SK-N-SH treated with all-trans-retinoic acid at 6 μM for 48 hours (cell line): ENCODE results near the gene KLHL17.

ENCODE experiments used
- ATAC-seq: fragments of 200-7000 bp; cut with Tn5 transposase; 3 replicates; pipeline ENCODE4 v1.9.1; 2020; ENCODE audit warnings: mild to moderate bottlenecking, moderate library complexity
- ARNTL ChIP-seq: fragments of 450-650 bp; formaldehyde crosslinking; IDR thresholded peaks from 2 replicates; pipeline ENCODE4 v1.5.0; 2020; ENCODE audit warnings: low read depth, mild to moderate bottlenecking, moderate library complexity, borderline replicate concordance
- BACH2 ChIP-seq: fragments of 250-450 bp; sonication (Bioruptor Pico); IDR thresholded peaks from 2 replicates; pipeline ENCODE4 v1.9.0; 2021; ENCODE audit warnings: mild to moderate bottlenecking, borderline replicate concordance
- CSDC2 ChIP-seq: fragments of 250-450 bp; sonication (Bioruptor Pico); IDR thresholded peaks from 2 replicates; pipeline ENCODE4 v1.5.0; 2020; ENCODE audit warnings: mild to moderate bottlenecking, moderate library complexity
- ESRRG ChIP-seq: fragments of 250-450 bp; sonication (Bioruptor Pico); IDR thresholded peaks from 2 replicates; pipeline ENCODE4 v1.6.1; 2021; ENCODE audit warnings: mild to moderate bottlenecking
- GLIS3 ChIP-seq: fragments of 250-450 bp; sonication (Bioruptor Pico); IDR thresholded peaks from 2 replicates; pipeline ENCODE4 v1.5.0; 2020; ENCODE audit warnings: mild to moderate bottlenecking, moderate library complexity
- ISL1 ChIP-seq: fragments of 250-450 bp; sonication (Bioruptor Pico); IDR thresholded peaks from 2 replicates; pipeline ENCODE4 v2.1.2; 2022; ENCODE audit warnings: mild to moderate bottlenecking, moderate library complexity
- OSR1 ChIP-seq: fragments of 250-450 bp; sonication (Bioruptor Pico); IDR thresholded peaks from 2 replicates; pipeline ENCODE4 v1.8.0; 2022; ENCODE audit warnings: moderate library complexity, mild to moderate bottlenecking, inconsistent platforms
- PPARA ChIP-seq: fragments of 250-450 bp; sonication (Bioruptor Pico); IDR thresholded peaks from 2 replicates; pipeline ENCODE4 v1.5.0; 2020; ENCODE audit warnings: mild to moderate bottlenecking, borderline replicate concordance
- RARB ChIP-seq: fragments of 250-450 bp; sonication (Bioruptor Pico); IDR thresholded peaks from 2 replicates; pipeline ENCODE4 v1.8.0; 2021; ENCODE audit warnings: mild to moderate bottlenecking, moderate library complexity
- SNAI2 ChIP-seq: fragments of 250-450 bp; sonication (Bioruptor Pico); IDR thresholded peaks from 2 replicates; pipeline ENCODE4 v1.5.0; 2020; ENCODE audit warnings: mild to moderate bottlenecking, moderate library complexity
- TCF4 ChIP-seq: fragments of 250-450 bp; sonication (Bioruptor Pico); IDR thresholded peaks from 2 replicates; pipeline ENCODE4 v1.8.0; 2021; ENCODE audit warnings: mild to moderate bottlenecking, moderate library complexity, borderline replicate concordance
- TOX ChIP-seq: fragments of 250-450 bp; sonication (Bioruptor Pico); IDR thresholded peaks from 2 replicates; pipeline ENCODE4 v1.8.0; 2021; ENCODE audit warnings: mild to moderate bottlenecking, moderate library complexity, borderline replicate concordance
- ZFP3 ChIP-seq: fragments of 250-450 bp; sonication (Bioruptor Pico); IDR thresholded peaks from 2 replicates; pipeline ENCODE4 v1.5.0; 2020; ENCODE audit warnings: mild to moderate bottlenecking, moderate library complexity
- ZFP30 ChIP-seq: fragments of 450-650 bp; formaldehyde crosslinking; IDR thresholded peaks from 2 replicates; pipeline ENCODE4 v1.5.0; 2022; ENCODE audit warnings: mild to moderate bottlenecking, moderate library complexity
- ZNF565 ChIP-seq: fragments of 450-650 bp; formaldehyde crosslinking; conservative IDR thresholded peaks from 2 replicates; pipeline ENCODE4 v1.5.0; 2020; ENCODE audit warnings: low read depth, mild to moderate bottlenecking, moderate library complexity
- ZNF70 ChIP-seq: fragments of 450-650 bp; formaldehyde crosslinking; IDR thresholded peaks from 2 replicates; pipeline ENCODE4 v1.5.0; 2020; ENCODE audit warnings: mild to moderate bottlenecking, moderate library complexity
- ZNF8 ChIP-seq: fragments of 450-650 bp; formaldehyde crosslinking; IDR thresholded peaks from 2 replicates; pipeline ENCODE4 v1.5.0; 2020; ENCODE audit warnings: mild to moderate bottlenecking, moderate library complexity
- TF ChIP-seq, protein P1 (sequence below): fragments of 250-450 bp; sonication (Bioruptor Pico); IDR thresholded peaks from 2 replicates; pipeline ENCODE4 v1.5.0; 2020; ENCODE audit warnings: mild to moderate bottlenecking, moderate library complexity
- TF ChIP-seq, protein P2 (sequence below): fragments of 250-450 bp; sonication (Bioruptor Pico); IDR thresholded peaks from 2 replicates; pipeline ENCODE4 v1.8.0; 2020; ENCODE audit warnings: mild to moderate bottlenecking, moderate library complexity, borderline replicate concordance
- TF ChIP-seq, protein P3 (sequence below): fragments of 250-450 bp; sonication (Bioruptor Pico); IDR thresholded peaks from 2 replicates; pipeline ENCODE4 v1.8.0; 2021; ENCODE audit warnings: low read depth, mild to moderate bottlenecking, moderate library complexity, borderline replicate concordance
- TF ChIP-seq, protein P4 (sequence below): fragments of 250-450 bp; sonication (Bioruptor Pico); IDR thresholded peaks from 2 replicates; pipeline ENCODE4 v1.5.1; 2021; ENCODE audit warnings: mild to moderate bottlenecking, moderate library complexity
- TF ChIP-seq, protein P5 (sequence below): fragments of 250-450 bp; sonication (Bioruptor Pico); IDR thresholded peaks from 2 replicates; pipeline ENCODE4 v1.5.1; 2020; ENCODE audit warnings: low read depth, mild to moderate bottlenecking, moderate library complexity

The KLHL17 gene

DNA sequence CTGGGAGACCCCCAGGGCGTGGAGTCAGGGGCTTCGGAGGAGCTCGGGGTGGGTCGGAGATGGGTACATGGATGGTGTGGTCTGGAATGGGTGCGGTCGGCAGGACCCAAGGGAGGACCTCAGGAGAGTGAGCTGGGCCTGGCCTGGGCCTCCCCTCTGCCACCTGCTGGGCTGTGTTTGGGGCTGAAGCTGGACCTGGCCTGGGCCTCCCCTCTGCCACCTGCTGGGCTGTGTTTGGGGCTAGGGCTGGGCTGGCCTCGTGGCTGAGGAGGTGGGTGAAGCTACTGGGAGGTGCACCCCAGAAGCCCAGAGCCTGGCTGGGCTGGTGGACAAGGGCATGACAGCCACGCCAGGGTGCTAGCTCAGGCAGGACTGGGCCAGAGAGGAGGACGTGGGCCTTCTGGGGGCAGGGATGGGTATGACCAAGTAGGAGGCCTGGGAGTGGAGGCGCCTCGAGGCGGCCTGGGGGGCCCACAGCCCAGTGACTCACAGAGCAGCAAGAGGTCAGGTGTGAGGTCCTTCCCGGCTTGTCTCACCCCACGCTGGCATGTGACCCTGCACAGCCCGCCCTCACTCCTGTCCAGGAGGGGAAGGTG is 22.2 kb upstream of the KLHL17 start:
- peak; percentile 70 for ATAC-seq
- TF ChIP-seq, protein P1, sequence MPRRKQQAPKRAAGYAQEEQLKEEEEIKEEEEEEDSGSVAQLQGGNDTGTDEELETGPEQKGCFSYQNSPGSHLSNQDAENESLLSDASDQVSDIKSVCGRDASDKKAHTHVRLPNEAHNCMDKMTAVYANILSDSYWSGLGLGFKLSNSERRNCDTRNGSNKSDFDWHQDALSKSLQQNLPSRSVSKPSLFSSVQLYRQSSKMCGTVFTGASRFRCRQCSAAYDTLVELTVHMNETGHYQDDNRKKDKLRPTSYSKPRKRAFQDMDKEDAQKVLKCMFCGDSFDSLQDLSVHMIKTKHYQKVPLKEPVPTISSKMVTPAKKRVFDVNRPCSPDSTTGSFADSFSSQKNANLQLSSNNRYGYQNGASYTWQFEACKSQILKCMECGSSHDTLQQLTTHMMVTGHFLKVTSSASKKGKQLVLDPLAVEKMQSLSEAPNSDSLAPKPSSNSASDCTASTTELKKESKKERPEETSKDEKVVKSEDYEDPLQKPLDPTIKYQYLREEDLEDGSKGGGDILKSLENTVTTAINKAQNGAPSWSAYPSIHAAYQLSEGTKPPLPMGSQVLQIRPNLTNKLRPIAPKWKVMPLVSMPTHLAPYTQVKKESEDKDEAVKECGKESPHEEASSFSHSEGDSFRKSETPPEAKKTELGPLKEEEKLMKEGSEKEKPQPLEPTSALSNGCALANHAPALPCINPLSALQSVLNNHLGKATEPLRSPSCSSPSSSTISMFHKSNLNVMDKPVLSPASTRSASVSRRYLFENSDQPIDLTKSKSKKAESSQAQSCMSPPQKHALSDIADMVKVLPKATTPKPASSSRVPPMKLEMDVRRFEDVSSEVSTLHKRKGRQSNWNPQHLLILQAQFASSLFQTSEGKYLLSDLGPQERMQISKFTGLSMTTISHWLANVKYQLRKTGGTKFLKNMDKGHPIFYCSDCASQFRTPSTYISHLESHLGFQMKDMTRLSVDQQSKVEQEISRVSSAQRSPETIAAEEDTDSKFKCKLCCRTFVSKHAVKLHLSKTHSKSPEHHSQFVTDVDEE (CRISPR knock-in tag) = no peak
- TF ChIP-seq ARNTL (no peak), CSDC2 (CRISPR knock-in tag) (no peak), ZNF565 (no peak), BACH2 (CRISPR knock-in tag) (no peak), PPARA (CRISPR knock-in tag) (no peak), ZFP30 (no peak), RARB (CRISPR knock-in tag) (no peak), ZFP3 (CRISPR knock-in tag) (no peak), ZNF70 (CRISPR knock-in tag) (no peak), OSR1 (no peak), SNAI2 (no peak), TCF4 (CRISPR knock-in tag) (no peak), GLIS3 (CRISPR knock-in tag) (no peak), ISL1 (CRISPR knock-in tag) (no peak), ZNF8 (CRISPR knock-in tag) (no peak)
- TF ChIP-seq, protein P2, sequence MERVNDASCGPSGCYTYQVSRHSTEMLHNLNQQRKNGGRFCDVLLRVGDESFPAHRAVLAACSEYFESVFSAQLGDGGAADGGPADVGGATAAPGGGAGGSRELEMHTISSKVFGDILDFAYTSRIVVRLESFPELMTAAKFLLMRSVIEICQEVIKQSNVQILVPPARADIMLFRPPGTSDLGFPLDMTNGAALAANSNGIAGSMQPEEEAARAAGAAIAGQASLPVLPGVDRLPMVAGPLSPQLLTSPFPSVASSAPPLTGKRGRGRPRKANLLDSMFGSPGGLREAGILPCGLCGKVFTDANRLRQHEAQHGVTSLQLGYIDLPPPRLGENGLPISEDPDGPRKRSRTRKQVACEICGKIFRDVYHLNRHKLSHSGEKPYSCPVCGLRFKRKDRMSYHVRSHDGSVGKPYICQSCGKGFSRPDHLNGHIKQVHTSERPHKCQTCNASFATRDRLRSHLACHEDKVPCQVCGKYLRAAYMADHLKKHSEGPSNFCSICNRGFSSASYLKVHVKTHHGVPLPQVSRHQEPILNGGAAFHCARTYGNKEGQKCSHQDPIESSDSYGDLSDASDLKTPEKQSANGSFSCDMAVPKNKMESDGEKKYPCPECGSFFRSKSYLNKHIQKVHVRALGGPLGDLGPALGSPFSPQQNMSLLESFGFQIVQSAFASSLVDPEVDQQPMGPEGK = no peak
- TF ChIP-seq, protein P3, sequence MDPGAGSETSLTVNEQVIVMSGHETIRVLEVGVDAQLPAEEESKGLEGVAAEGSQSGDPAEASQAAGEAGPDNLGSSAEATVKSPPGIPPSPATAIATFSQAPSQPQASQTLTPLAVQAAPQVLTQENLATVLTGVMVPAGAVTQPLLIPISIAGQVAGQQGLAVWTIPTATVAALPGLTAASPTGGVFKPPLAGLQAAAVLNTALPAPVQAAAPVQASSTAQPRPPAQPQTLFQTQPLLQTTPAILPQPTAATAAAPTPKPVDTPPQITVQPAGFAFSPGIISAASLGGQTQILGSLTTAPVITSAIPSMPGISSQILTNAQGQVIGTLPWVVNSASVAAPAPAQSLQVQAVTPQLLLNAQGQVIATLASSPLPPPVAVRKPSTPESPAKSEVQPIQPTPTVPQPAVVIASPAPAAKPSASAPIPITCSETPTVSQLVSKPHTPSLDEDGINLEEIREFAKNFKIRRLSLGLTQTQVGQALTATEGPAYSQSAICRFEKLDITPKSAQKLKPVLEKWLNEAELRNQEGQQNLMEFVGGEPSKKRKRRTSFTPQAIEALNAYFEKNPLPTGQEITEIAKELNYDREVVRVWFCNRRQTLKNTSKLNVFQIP = no peak
- TF ChIP-seq, protein P4, sequence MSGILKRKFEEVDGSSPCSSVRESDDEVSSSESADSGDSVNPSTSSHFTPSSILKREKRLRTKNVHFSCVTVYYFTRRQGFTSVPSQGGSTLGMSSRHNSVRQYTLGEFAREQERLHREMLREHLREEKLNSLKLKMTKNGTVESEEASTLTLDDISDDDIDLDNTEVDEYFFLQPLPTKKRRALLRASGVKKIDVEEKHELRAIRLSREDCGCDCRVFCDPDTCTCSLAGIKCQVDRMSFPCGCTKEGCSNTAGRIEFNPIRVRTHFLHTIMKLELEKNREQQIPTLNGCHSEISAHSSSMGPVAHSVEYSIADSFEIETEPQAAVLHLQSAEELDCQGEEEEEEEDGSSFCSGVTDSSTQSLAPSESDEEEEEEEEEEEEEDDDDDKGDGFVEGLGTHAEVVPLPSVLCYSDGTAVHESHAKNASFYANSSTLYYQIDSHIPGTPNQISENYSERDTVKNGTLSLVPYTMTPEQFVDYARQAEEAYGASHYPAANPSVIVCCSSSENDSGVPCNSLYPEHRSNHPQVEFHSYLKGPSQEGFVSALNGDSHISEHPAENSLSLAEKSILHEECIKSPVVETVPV (CRISPR knock-in tag) = no peak
- TF ChIP-seq, protein P5, sequence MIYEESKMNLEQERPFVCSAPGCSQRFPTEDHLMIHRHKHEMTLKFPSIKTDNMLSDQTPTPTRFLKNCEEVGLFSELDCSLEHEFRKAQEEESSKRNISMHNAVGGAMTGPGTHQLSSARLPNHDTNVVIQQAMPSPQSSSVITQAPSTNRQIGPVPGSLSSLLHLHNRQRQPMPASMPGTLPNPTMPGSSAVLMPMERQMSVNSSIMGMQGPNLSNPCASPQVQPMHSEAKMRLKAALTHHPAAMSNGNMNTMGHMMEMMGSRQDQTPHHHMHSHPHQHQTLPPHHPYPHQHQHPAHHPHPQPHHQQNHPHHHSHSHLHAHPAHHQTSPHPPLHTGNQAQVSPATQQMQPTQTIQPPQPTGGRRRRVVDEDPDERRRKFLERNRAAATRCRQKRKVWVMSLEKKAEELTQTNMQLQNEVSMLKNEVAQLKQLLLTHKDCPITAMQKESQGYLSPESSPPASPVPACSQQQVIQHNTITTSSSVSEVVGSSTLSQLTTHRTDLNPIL = no peak

DNA sequence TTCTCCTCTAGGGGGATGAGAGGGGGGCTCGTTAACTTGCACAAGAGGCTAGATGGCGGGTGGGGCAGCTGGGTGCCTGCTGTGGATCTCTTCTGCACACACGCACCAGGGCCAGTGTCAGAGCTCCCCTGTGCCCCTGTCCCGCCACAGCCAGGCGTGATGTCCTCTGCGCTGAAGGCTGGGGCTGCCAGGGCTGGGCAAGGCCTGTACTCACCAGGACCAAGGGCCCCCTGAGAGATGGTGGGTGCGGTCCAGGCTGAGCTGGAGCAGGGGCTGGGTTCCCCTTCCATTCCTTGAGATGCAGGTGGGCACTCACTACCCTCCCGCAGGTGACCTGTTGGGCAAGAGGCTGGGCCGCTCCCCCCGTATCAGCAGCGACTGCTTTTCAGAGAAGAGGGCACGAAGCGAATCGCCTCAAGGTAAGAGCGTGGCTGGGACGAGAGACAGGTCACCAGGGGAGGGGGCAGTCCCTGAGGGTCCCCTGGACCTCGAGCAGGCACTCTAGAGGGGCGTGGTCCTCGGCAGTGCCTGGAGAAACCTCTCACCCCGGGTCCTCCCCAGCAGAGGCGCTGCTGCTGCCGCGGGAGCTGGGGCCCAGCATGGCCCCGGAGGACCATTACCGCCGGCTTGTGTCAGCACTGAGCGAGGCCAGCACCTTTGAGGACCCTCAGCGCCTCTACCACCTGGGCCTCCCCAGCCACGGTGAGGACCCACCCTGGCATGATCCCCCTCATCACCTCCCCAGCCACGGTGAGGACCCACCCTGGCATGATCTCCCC is 21.5 kb upstream of the KLHL17 start:
- no peak for ATAC-seq
- TF ChIP-seq OSR1 = no peak
- TF ChIP-seq TOX (CRISPR knock-in tag) = no peak
- TF ChIP-seq, protein P4 (CRISPR knock-in tag) = no peak
- TF ChIP-seq, protein P3 = no peak
- no peak for TF ChIP-seq ESRRG (CRISPR knock-in tag)
- TF ChIP-seq ZFP3 (CRISPR knock-in tag) = no peak
- TF ChIP-seq BACH2 (CRISPR knock-in tag) = no peak
- no peak for TF ChIP-seq RARB (CRISPR knock-in tag)
- TF ChIP-seq ZNF565 = no peak
- no peak for TF ChIP-seq ZNF8 (CRISPR knock-in tag)
- no peak for TF ChIP-seq ARNTL
- TF ChIP-seq, protein P5 = no peak
